HFF-Myc (cell line): ENCODE data around the gene WWOX.

Source experiments
- DNase-seq: peaks from one replicate; pipeline ENCODE4 v3.0.0-alpha.2; 2011; ENCODE audit warnings: low read depth; ENCODE audit errors: extremely low read depth
- H3K4me3 ChIP-seq: replicated peaks from 2 replicates; pipeline ENCODE4 v1.5.1; 2011; ENCODE audit warnings: low read depth, mild to moderate bottlenecking, control low read depth, low read length
- CTCF ChIP-seq: IDR thresholded peaks from 2 replicates; pipeline ENCODE4 v1.5.1; 2012; ENCODE audit warnings: mild to moderate bottlenecking, low read depth, low read length, control low read depth; ENCODE audit errors: missing control alignments

WWOX gene

GRCh38 chr16:78655331-78656113 is 556.1 kb downstream of the WWOX start:
- H3K4me3 ChIP-seq = no peak overlapping the region
- TF ChIP-seq CTCF = no peak
- DNase-seq = no peak

- H3K4me3 ChIP-seq = no peak overlapping the region
- no peak for TF ChIP-seq CTCF
- DNase-seq = no peak
Measured at GRCh38 chr16:78656887-78657286, 557.4 kb downstream of the WWOX start.

GRCh38 chr16:78659216-78659615 is 559.8 kb downstream of the WWOX start:
- no peak overlapping the region for H3K4me3 ChIP-seq
- DNase-seq = no peak
- TF ChIP-seq CTCF = no peak

- H3K4me3 ChIP-seq = no peak overlapping the region
- no peak for TF ChIP-seq CTCF
- DNase-seq = no peak
Measured at GRCh38 chr16:78659668-78660217, 560.3 kb downstream of the WWOX start.

- TF ChIP-seq CTCF = no peak
- DNase-seq = no peak
- H3K4me3 ChIP-seq = no peak overlapping the region
Measured at GRCh38 chr16:78660795-78661194, 561.3 kb downstream of the WWOX start.

GRCh38 chr16:78663690-78664089 is 564.2 kb downstream of the WWOX start:
- no peak for DNase-seq
- no peak for TF ChIP-seq CTCF
- no peak overlapping the region for H3K4me3 ChIP-seq
